Natural killer cell (primary cell): Measurements from ENCODE around the gene TRIP12. TPM values are rescaled to one million over a fixed set of nuclear protein-coding genes. Genes with fewer than 3 reads are reported as not detected.
"Not testable (repeated sequence)": the region's sequence is repeated elsewhere in the genome, so short reads cannot be mapped to it uniquely, and the experiment has no call there.

ENCODE experiments used
- ATAC-seq, 3 donors: fragments of 150-1000 bp in 2 of 3; fragments of 200-7000 bp in 1 of 3; cut with Tn5 transposase; 1 replicate in 1 of 3; 2 replicates in 2 of 3; pipeline ENCODE4 v1.10.0; 2021; ENCODE audit warnings: mild to moderate bottlenecking in 2 of 3, moderate library complexity in 2 of 3
- DNase-seq, 2 donors: peaks; one replicate each; pipeline versions ENCODE4 v3.0.0 to v3.0.0-alpha.2; 2013 to 2021; ENCODE audit warnings: mixed read lengths in 1 of 2
- H3K27ac ChIP-seq: one replicate; pipeline ENCODE4 v1.5.1; 2013; ENCODE audit warnings: mild to moderate bottlenecking, low read length
- H3K27me3 ChIP-seq: one replicate; pipeline ENCODE4 v1.6.1; 2013; ENCODE audit warnings: low read length; ENCODE audit not compliant: control insufficient read depth, insufficient read depth
- H3K36me3 ChIP-seq: one replicate; pipeline ENCODE4 v1.6.1; 2013; ENCODE audit warnings: low read length; ENCODE audit not compliant: control insufficient read depth, insufficient read depth
- H3K4me1 ChIP-seq: one replicate; pipeline ENCODE4 v1.6.1; 2013; ENCODE audit warnings: low read length; ENCODE audit not compliant: control insufficient read depth, insufficient read depth
- H3K4me3 ChIP-seq: one replicate; pipeline ENCODE4 v1.5.1; 2013; ENCODE audit warnings: low read length
- H3K9me3 ChIP-seq: one replicate; pipeline ENCODE4 v1.6.1; 2013; ENCODE audit warnings: low read length; ENCODE audit not compliant: control insufficient read depth, insufficient read depth
- H3K27ac Mint-ChIP-seq, 2 donors: one replicate each; pipeline ENCODE4 v1.8.0; 2022; ENCODE audit warnings: mild to moderate bottlenecking in 2 of 2, mixed read lengths in 2 of 2, moderate library complexity in 1 of 2
- H3K27me3 Mint-ChIP-seq, 2 donors: one replicate each; pipeline ENCODE4 v1.8.0; 2022; ENCODE audit warnings: low read depth in 2 of 2, mixed read lengths in 2 of 2
- H3K36me3 Mint-ChIP-seq: one replicate; pipeline ENCODE4 v1.8.0; 2022; ENCODE audit warnings: mixed read lengths
- H3K4me1 Mint-ChIP-seq, 2 donors: one replicate each; pipeline ENCODE4 v1.8.0; 2022; ENCODE audit warnings: mixed read lengths in 2 of 2
- H3K4me3 Mint-ChIP-seq: one replicate; pipeline ENCODE4 v1.8.0; 2022; ENCODE audit warnings: mild to moderate bottlenecking, moderate library complexity, mixed read lengths
- H3K9me3 Mint-ChIP-seq, 2 donors: one replicate each; pipeline ENCODE4 v1.8.0; 2022; ENCODE audit warnings: mixed read lengths in 2 of 2
- CTCF ChIP-seq: fragments of 200-600 bp; IDR thresholded peaks from one replicate; pipeline ENCODE4 v1.8.0; 2022; ENCODE audit warnings: antibody characterized with exemption
- WGBS: methylation state at CpG from one replicate; pipeline ENCODE4 v1.1.7; 2013; ENCODE audit warnings: missing lambda C conversion rate; ENCODE audit not compliant: insufficient coverage; 5-methylcytosine and 5-hydroxymethylcytosine counted together
- intact Hi-C: fragments of 100-400 bp; cut with micrococcal nuclease; formaldehyde crosslinking; loops from one replicate; pipeline ENCODE4 v1.14.2; 2022
- total RNA-seq, 4 donors: library from RNA; stranded (reverse); fragments of 120-200 nt in 1 of 4; gene quantifications; one replicate each; pipeline versions ENCODE4 v1.2.3 to v1.2.4, GENCODE V29; 2013 to 2022

The TRIP12 gene
- total RNA-seq, 3 donors from 2014 or later (not counting 1 experiment from before 2014, with no cell fraction given): 295 to 351 (median 325) TPM

GRCh38 chr2:229761663-229762062 lies 160.1 kb downstream of the TRIP12 start:
- Mint-ChIP-seq H3K27me3 (no peaks in the 10 kb centered on the region), H3K36me3 (peaks cover 26% of the 10 kb centered on the region), H3K4me3 (no peak overlapping the region), H3K9me3 (no peaks in the 10 kb centered on the region), H3K4me1 (no peaks in the 10 kb centered on the region), H3K27ac (no peak overlapping the region)
- no peaks in the 10 kb centered on the region for H3K27me3 ChIP-seq
- no peak for TF ChIP-seq CTCF
- H3K36me3 ChIP-seq: peaks cover 24% of the 10 kb centered on the region
- no peaks in the 10 kb centered on the region for H3K4me1 ChIP-seq
- ATAC-seq: no peak
- H3K4me3 ChIP-seq: no peak overlapping the region
- H3K27ac ChIP-seq: no peak overlapping the region
- intact Hi-C loops: no loop called here
- no peak for DNase-seq
- WGBS: 87% methylated on average over 1 of the region's 1 CpG
- H3K9me3 ChIP-seq: no peaks in the 10 kb centered on the region

GRCh38 chr2:229757462-229757861 lies 164.3 kb downstream of the TRIP12 start:
- H3K9me3 ChIP-seq, ATAC-seq, H3K27me3 Mint-ChIP-seq, H3K4me1 Mint-ChIP-seq, H3K4me3 ChIP-seq, H3K36me3 Mint-ChIP-seq, H3K4me1 ChIP-seq, H3K27ac Mint-ChIP-seq, DNase-seq, H3K27ac ChIP-seq, intact Hi-C loops, H3K27me3 ChIP-seq, H3K36me3 ChIP-seq, H3K4me3 Mint-ChIP-seq, H3K9me3 Mint-ChIP-seq: not testable (repeated sequence)
- 99% methylated on average over 9 of the region's 10 CpGs for WGBS

- H3K9me3 ChIP-seq: no peaks in the 10 kb centered on the region
- Mint-ChIP-seq H3K27me3 (no peaks in the 10 kb centered on the region), H3K4me1 (peaks cover 0 to 5% of the 10 kb centered on the region in 2 donors), H3K4me3 (no peak overlapping the region), H3K36me3 (no peaks in the 10 kb centered on the region), H3K9me3 (no peaks in the 10 kb centered on the region), H3K27ac (no peak overlapping the region)
- WGBS: 94% methylated on average over 11 of the region's 11 CpGs
- no peak for TF ChIP-seq CTCF
- DNase-seq: no peak
- no peak overlapping the region for H3K4me3 ChIP-seq
- H3K27me3 ChIP-seq: no peaks in the 10 kb centered on the region
- ATAC-seq: no peak
- no peaks in the 10 kb centered on the region for H3K4me1 ChIP-seq
- no peaks in the 10 kb centered on the region for H3K36me3 ChIP-seq
- no peak overlapping the region for H3K27ac ChIP-seq
- intact Hi-C loops: no loop called here
Measured at GRCh38 chr2:229752970-229753729, 168.7 kb downstream of the TRIP12 start.

GRCh38 chr2:229749779-229750178 lies 172.0 kb downstream of the TRIP12 start:
- H3K27me3 ChIP-seq: no peaks in the 10 kb centered on the region
- ATAC-seq (no peak), DNase-seq (no peak)
- H3K27ac ChIP-seq: no peak overlapping the region
- Mint-ChIP-seq H3K27me3 (peaks cover 2 to 4% of the 10 kb centered on the region in 2 donors), H3K27ac (no peak overlapping the region), H3K9me3 (no peaks in the 10 kb centered on the region), H3K4me3 (no peak overlapping the region), H3K36me3 (no peaks in the 10 kb centered on the region), H3K4me1 (peaks cover 0 to 5% of the 10 kb centered on the region in 2 donors)
- H3K36me3 ChIP-seq: no peaks in the 10 kb centered on the region
- 82% methylated on average over 6 of the region's 6 CpGs for WGBS
- no peak overlapping the region for H3K4me3 ChIP-seq
- H3K9me3 ChIP-seq: no peaks in the 10 kb centered on the region
- TF ChIP-seq CTCF: no peak
- intact Hi-C loops: no loop called here
- no peaks in the 10 kb centered on the region for H3K4me1 ChIP-seq
